Kidney tubule cell (primary cell): ENCODE measurements around the gene NDUFB8.

Experiments
- DNase-seq: peaks from one replicate; pipeline ENCODE4 v3.0.0-alpha.2; 2018; ENCODE audit warnings: low spot score

Gene NDUFB8

GRCh38 chr10:100506596-100507356, 22.9 kb downstream of the NDUFB8 start:
- DNase-seq: peak; percentile 84

DNA sequence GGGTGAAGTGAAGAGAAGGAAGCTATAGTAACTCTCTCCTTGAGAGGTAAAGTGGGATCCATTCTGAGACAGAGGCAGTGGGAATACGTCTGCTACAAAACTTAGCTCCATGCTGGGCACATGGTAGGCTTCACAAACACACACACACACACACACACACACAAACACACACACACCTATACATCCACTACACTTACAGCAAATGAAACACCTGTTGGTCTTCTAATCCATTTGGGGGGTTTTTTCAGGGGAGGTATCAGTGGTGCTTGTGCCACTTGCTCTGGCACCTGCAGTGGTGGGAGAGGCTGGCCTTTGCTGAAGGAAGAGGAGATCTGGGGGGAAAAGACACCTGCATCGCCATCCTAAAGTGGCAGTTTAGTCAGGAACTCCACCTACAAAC, 24.5 kb downstream of the NDUFB8 start:
- DNase-seq: no peak

GRCh38 chr10:100504096-100504495, 25.6 kb downstream of the NDUFB8 start:
- no peak for DNase-seq

DNA sequence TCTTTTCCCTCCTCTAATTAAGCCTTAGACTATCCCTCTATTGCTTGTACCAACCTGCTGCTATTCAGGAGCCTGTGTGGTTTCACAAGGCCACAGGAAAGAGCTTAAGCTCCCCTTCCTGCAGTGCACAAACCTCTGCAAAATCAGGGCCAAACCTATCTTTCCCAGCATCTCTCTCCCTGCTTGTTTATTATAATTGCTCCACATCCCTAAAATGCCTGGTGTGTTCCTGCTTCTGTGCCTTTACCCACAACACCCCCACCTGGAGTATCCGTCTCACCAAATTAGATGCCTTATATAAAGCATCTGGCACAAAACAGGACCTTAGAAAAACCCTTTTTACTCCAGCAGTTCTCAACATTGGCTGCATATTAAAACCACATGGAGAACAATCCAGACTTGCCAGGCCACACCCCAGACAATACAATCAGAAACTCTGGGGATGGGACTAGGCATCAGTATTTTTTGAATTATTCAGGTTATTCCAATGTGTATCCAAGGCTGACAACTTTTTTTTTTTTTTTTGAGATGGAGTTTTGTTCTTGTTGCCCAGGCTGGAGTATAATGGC, 26.7 kb downstream of the NDUFB8 start:
- no peak for DNase-seq

DNA sequence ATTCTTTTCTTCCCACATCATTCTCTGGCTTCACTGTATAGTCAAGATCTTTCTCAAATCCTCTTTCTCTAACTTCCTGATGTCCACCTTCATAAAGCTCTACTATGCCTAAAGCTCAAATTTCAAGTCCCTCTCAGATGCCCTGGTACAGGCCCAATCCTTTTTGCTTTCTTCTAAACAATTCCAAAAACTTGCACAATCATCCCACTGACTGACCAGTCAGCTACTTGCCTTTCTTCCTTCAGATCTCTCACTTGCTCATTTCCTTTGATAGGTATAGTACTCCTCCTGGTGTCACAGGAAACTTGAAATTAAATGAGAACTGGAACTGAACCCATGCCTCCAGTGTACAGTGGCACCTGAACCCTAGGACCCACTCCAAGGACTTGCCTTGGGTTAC, 28.2 kb downstream of the NDUFB8 start:
- no peak for DNase-seq

DNA sequence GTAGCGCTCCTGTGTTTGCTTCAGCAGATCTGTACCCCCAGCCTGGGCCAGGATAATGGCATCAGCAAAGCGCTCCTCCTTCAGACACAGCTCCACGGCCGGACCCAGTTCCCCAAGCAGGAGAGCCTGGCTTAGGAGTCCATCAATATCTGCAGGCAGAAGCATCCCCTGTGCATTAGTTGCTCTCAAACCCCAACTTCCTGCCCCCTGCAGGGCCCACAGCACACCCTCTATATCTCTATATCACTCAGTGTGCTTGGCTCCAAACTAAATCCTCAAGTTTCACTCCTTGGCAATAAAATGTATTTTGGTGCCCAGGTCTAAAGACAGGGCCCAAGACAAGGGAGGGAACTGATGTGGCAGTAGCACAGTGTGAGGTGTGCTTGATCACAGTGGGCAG, 31.6 kb downstream of the NDUFB8 start:
- DNase-seq: no peak

DNA sequence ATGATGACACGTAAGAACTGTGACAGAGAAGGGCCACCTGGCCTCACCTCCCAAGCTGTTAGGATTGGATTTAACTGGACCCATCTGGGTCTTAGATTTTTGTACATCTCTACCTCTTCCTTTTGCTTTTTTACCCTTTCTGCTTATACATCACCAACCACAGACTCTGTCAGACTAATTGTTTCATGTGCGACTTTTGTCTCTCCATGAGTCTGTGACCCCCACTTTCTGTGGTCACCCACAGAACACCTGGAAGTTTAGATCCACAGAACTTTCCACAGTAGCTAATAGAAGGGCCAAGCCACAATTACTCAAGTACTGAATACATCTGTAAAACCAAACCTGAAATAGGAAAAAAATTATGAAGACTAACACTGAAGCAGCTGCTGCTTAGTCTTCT, 33.1 kb downstream of the NDUFB8 start:
- no peak for DNase-seq

- DNase-seq: no peak
These were observed 39.1 kb downstream of the NDUFB8 start for GRCh38 chr10:100490531-100490930.

DNA sequence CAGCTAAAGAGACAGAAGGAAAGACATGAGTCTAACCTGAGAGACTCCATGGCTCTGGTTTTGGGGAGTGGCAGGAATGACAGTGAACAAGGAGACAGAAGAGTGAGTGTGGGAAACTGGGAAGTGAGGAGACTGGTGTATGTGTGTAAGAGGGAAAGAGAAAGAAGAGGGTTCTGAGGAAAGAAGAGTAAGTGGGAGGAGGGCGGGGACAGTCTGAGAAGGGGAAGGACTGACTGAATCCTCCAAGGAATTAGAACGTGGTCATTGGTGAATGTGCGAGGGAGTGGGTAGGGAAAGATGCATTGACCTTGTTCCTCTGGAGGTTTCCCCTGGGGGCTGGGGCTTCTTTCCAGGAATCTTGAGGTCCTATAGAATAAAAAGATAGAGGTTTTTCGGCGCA, 40.3 kb downstream of the NDUFB8 start:
- no peak for DNase-seq

DNA sequence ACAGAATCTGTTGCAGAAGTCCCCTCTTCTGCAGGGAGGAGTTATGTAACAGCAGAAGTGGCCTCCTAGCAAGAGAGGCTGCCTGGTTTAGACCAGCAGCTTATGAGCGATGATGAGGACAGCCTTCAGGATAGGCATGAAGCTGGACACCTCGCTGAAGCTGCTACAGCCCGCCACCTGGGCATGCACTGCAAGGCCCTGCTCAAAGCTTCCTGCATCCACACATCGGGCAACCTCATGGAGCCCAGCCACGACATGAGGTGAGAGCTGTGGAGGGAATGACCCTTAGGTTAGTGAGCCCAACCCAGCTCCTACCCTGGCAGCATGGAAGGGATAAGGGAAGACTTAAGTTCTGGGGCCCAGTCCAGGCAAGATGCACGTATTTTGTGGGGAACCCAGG, 42.1 kb downstream of the NDUFB8 start:
- no peak for DNase-seq

- DNase-seq: no peak
These were observed 43.7 kb downstream of the NDUFB8 start for GRCh38 chr10:100485801-100486495.

GRCh38 chr10:100485366-100485765, 44.3 kb downstream of the NDUFB8 start:
- DNase-seq: no peak

- no peak for DNase-seq
These were observed 45.6 kb downstream of the NDUFB8 start for GRCh38 chr10:100483876-100484666.

GRCh38 chr10:100482834-100483185, 46.9 kb downstream of the NDUFB8 start:
- DNase-seq: no peak

GRCh38 chr10:100482181-100482833, 47.4 kb downstream of the NDUFB8 start:
- peak; percentile 76 for DNase-seq

GRCh38 chr10:100481462-100482081, 48.1 kb downstream of the NDUFB8 start:
- peak; percentile 88 for DNase-seq

GRCh38 chr10:100480002-100480401, 49.7 kb downstream of the NDUFB8 start:
- DNase-seq: no peak

DNA sequence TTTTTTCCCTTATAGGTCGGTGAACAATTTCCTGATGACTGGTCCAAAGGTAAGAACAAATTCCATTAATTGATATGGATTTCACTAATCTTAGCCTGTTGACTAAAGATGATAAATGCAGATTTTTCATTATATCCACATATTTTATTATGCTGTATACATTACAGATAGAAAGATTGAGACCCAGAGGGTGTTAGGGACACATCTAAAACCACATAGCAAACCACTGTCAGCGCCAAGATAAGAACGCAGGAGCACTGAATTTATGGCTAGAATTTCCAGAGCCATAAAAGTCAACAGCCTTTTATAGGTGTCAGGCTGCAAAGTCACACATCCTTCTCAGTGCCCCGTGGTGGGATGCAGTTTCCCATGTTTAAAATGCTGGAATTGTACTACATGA, 50.6 kb downstream of the NDUFB8 start:
- DNase-seq: no peak

- no peak for DNase-seq
These were observed 51.7 kb downstream of the NDUFB8 start for GRCh38 chr10:100477970-100478369.
